Bronchus fibroblast of lung (primary cell): ENCODE data around the gene ENPP6. TPM values are rescaled to one million over a fixed set of nuclear protein-coding genes. Genes with fewer than 3 reads are reported as not detected.

Source experiments
- total RNA-seq: library from RNA; depleted of rRNA; stranded (reverse); fragments of >200 nt; gene quantifications from 2 replicates; pipeline ENCODE4 v1.2.3, GENCODE V29; 2015

The ENPP6 gene
- total RNA-seq, result under 0.01 and 0.15 TPM in 2 replicates

GRCh38 chr4:184217634-184218033, at the start of gene ENPP6:
Gene ENPP6, minus strand, starts transcription at chr4:184217873. Its CDS starts 54 bp downstream, at chr4:184217819.

